SK-N-SH (cell line): ENCODE measurements around the gene MED27. TPM values are rescaled to one million over a fixed set of nuclear protein-coding genes. Genes with fewer than 3 reads are reported as not detected.

Experiments used
- CTCF ChIA-PET: fragments of 300-600, 350-600 bp; formaldehyde crosslinking; extraction: SDS; loops from one replicate; lab custom pipeline; 2021; lab: Yijun Ruan, JAX
- POLR2A ChIA-PET: fragments of 350-600 bp; sonication (Branson Sonifier 250); formaldehyde crosslinking; extraction: SDS; loops from one replicate; lab custom pipeline; 2020; ENCODE audit warnings: antibody characterized with exemption, inconsistent platforms; lab: Yijun Ruan, JAX
- DNase-seq: peaks from one replicate; pipeline ENCODE4 v3.0.0; 2012
- H2AFZ ChIP-seq: fragments of 200-600 bp; sonication (generic); 2 replicates; pipeline ENCODE4 v1.8.1; 2016; ENCODE audit warnings: antibody characterized with exemption, mild to moderate bottlenecking, low read depth
- H3F3A ChIP-seq: fragments of 200-600 bp; sonication (generic); replicated peaks from 2 replicates; pipeline ENCODE3; 2016; ENCODE audit warnings: antibody characterized with exemption, mild to moderate bottlenecking; ENCODE audit not compliant: insufficient read depth
- H3K27ac ChIP-seq, 2 experiments: fragments of 200-500 bp in 1 of 2; fragments of 200-600 bp in 1 of 2; sonication (Bioruptor generic) in 1 of 2; sonication (generic), shearing (Covaris generic) in 1 of 2; 2 replicates each; pipeline versions ENCODE4 v1.5.1 to v1.6.1; 2014 to 2016; ENCODE audit warnings: low read depth in 2 of 2, inconsistent platforms in 1 of 2, low read length in 1 of 2, mild to moderate bottlenecking in 1 of 2, mixed read lengths in 1 of 2
- H3K27me3 ChIP-seq: fragments of 200-600 bp; sonication (generic), shearing (Covaris generic); 2 replicates; pipeline ENCODE4 v1.6.1; 2016; ENCODE audit warnings: mixed run types; ENCODE audit not compliant: insufficient read depth
- H3K36me3 ChIP-seq, 2 experiments: fragments of 200-500 bp in 1 of 2; fragments of 200-600 bp in 1 of 2; sonication (Bioruptor generic) in 1 of 2; sonication (generic) in 1 of 2; replicated peaks in 1 of 2; 2 replicates each; pipeline versions ENCODE3 to v1.5.1; 2014 to 2016; ENCODE audit warnings: low read length in 1 of 2, mild to moderate bottlenecking in 1 of 2; ENCODE audit not compliant: insufficient read depth in 2 of 2, control insufficient read depth in 1 of 2
- H3K4me1 ChIP-seq, 2 experiments: fragments of 200-500 bp in 1 of 2; fragments of 200-600 bp in 1 of 2; sonication (Bioruptor generic) in 1 of 2; sonication (generic), shearing (Covaris generic) in 1 of 2; 2 replicates each; pipeline versions ENCODE4 v1.5.1 to v1.6.1; 2014 to 2016; ENCODE audit warnings: low read depth in 1 of 2, low read length in 1 of 2, mixed run types in 1 of 2; ENCODE audit not compliant: insufficient read depth in 2 of 2, control insufficient read depth in 1 of 2
- H3K4me2 ChIP-seq: fragments of 200-600 bp; sonication (generic), shearing (Covaris generic); 2 replicates; pipeline ENCODE4 v1.6.1; 2017; ENCODE audit warnings: mixed run types
- H3K4me3 ChIP-seq, 2 experiments: fragments of 200-500 bp in 1 of 2; fragments of 200-600 bp in 1 of 2; sonication (Bioruptor generic) in 1 of 2; sonication (generic), shearing (Covaris generic) in 1 of 2; 2 replicates each; pipeline versions ENCODE4 v1.5.1 to v1.8.1; 2014 to 2016; ENCODE audit warnings: low read depth in 2 of 2, inconsistent platforms in 1 of 2, low read length in 1 of 2, mild to moderate bottlenecking in 1 of 2, mixed read lengths in 1 of 2, moderate library complexity in 1 of 2
- H3K79me2 ChIP-seq: fragments of 200-600 bp; sonication (generic); 2 replicates; pipeline ENCODE4 v1.8.1; 2017; ENCODE audit warnings: mild to moderate bottlenecking; ENCODE audit not compliant: insufficient read depth
- H3K9ac ChIP-seq: fragments of 200-600 bp; sonication (generic); 2 replicates; pipeline ENCODE4 v1.6.1; 2017; ENCODE audit warnings: mixed run types
- H3K9me2 ChIP-seq: fragments of 200-600 bp; sonication (generic); 2 replicates; pipeline ENCODE4 v1.6.1; 2017; ENCODE audit warnings: mixed run types
- H3K9me3 ChIP-seq: fragments of 200-600 bp; sonication (generic); 2 replicates; pipeline ENCODE4 v1.6.1; 2017; ENCODE audit warnings: mixed run types, mild to moderate bottlenecking, moderate library complexity
- H4K20me1 ChIP-seq: fragments of 200-600 bp; sonication (generic); 2 replicates; pipeline ENCODE4 v1.6.1; 2017; ENCODE audit warnings: mild to moderate bottlenecking, mixed run types; ENCODE audit not compliant: insufficient read depth
- ELF1 ChIP-seq: IDR thresholded peaks from 2 replicates; pipeline ENCODE4 v1.4.0; 2012
- EZH2phosphoT487 ChIP-seq: fragments of 200-600 bp; sonication (generic); IDR thresholded peaks from 2 replicates; pipeline ENCODE4 v1.6.1; 2017; ENCODE audit warnings: low read depth, mixed run types, mild to moderate bottlenecking, antibody characterized with exemption, moderate library complexity, borderline replicate concordance
- FOSL2 ChIP-seq: IDR thresholded peaks from 2 replicates; pipeline ENCODE4 v1.4.0; 2012; ENCODE audit warnings: low read depth, mild to moderate bottlenecking, moderate library complexity, borderline replicate concordance
- FOXJ3 ChIP-seq: sonication (generic); formaldehyde crosslinking; IDR thresholded peaks from 2 replicates; pipeline ENCODE4 v1.5.1; 2020; ENCODE audit warnings: mild to moderate bottlenecking, missing genetic modification reagents
- GATA2 ChIP-seq: sonication (generic); formaldehyde crosslinking; IDR thresholded peaks from 2 replicates; pipeline ENCODE4 v1.5.0; 2020; ENCODE audit warnings: mild to moderate bottlenecking, missing genetic modification reagents
- MEF2A ChIP-seq: IDR thresholded peaks from 2 replicates; pipeline ENCODE4 v1.4.0; 2012; ENCODE audit warnings: low read depth, borderline replicate concordance
- RCOR1 ChIP-seq: fragments of 150-350 bp; IDR thresholded peaks from 2 replicates; pipeline ENCODE4 v1.6.1; 2017; ENCODE audit warnings: antibody characterized with exemption, low read length
- REST ChIP-seq: IDR thresholded peaks from 2 replicates; pipeline ENCODE4 v1.6.1; 2012; ENCODE audit warnings: mild to moderate bottlenecking, low read depth, low read length, moderate library complexity
- TAF1 ChIP-seq: IDR thresholded peaks from 2 replicates; pipeline ENCODE4 v1.6.1; 2012; ENCODE audit warnings: low read depth, mild to moderate bottlenecking, low read length, moderate library complexity, borderline replicate concordance
- TEAD4 ChIP-seq: IDR thresholded peaks from 2 replicates; pipeline ENCODE4 v1.4.0; 2012; ENCODE audit warnings: mild to moderate bottlenecking, borderline replicate concordance; ENCODE audit not compliant: insufficient read depth
- WGBS: methylation state at CpG from one replicate; pipeline ENCODE4 v1.1.6; 2017; ENCODE audit warnings: low lambda C conversion rate; 5-methylcytosine and 5-hydroxymethylcytosine counted together
- polyA plus RNA-seq, 3 experiments: library from polyadenylated mRNA; depleted of rRNA; stranded (reverse); fragments of >200 nt; gene quantifications; 2 replicates each; pipeline ENCODE4 v1.2.3, GENCODE V29; 2012
- TF ChIP-seq, protein P1 (sequence below): IDR thresholded peaks from 2 replicates; pipeline ENCODE4; 2012

Gene MED27
- polyA plus RNA-seq, 1 of the 3 experiments (the other 2 are of a cell fraction), result 35.0 TPM

GRCh38 chr9:132004323-132004722, 75.3 kb downstream of the MED27 start:
- no peak overlapping the region for H3K4me2 ChIP-seq
- no peak overlapping the region for H2AFZ ChIP-seq
- H3K36me3 ChIP-seq, result peaks cover 0 to 6% of the 10 kb centered on the region in 2 experiments
- no peaks in the 10 kb centered on the region for H3K27me3 ChIP-seq
- TF ChIP-seq ELF1 (no peak), FOXJ3 (0 out of 2 replicates have a peak, but pooled peaks have one; percentile 16), GATA2 (CRISPR knock-in tag) (0 out of 2 replicates have a peak, but pooled peaks have one; percentile 45), RCOR1 (peak; percentile 73; the same call in 1 of the 2 replicates)
- no peaks in the 10 kb centered on the region; the same call in 1 of the 2 replicates for H4K20me1 ChIP-seq
- H3F3A ChIP-seq, result peaks cover 13% of the 10 kb centered on the region
- H3K9me2 ChIP-seq, result no peaks in the 10 kb centered on the region
- no peak overlapping the region for H3K4me3 ChIP-seq
- H3K79me2 ChIP-seq, result no peaks in the 10 kb centered on the region
- POLR2A ChIA-PET, result no interaction called here
- WGBS, result 87% methylated on average over 5 of the region's 5 CpGs
- H3K9me3 ChIP-seq, result 0 out of 2 replicates have a peak, but pooled peaks cover 6% of the 10 kb centered on the region
- CTCF ChIA-PET, result interaction anchor here (0.6 to 1.5 kb wide), 3 partner anchors 9 to 23 kb away, joined by 3 read pairs; no protein-coding TSS in a partner anchor
- H3K4me1 ChIP-seq, result peaks cover 39 to 42% of the 10 kb centered on the region in 2 experiments
- no peak for DNase-seq
- peak overlapping the region in 1 of 2 experiments; percentile 50; a peak in 1 of 4 replicates for H3K27ac ChIP-seq
- no peak overlapping the region for H3K9ac ChIP-seq

DNA sequence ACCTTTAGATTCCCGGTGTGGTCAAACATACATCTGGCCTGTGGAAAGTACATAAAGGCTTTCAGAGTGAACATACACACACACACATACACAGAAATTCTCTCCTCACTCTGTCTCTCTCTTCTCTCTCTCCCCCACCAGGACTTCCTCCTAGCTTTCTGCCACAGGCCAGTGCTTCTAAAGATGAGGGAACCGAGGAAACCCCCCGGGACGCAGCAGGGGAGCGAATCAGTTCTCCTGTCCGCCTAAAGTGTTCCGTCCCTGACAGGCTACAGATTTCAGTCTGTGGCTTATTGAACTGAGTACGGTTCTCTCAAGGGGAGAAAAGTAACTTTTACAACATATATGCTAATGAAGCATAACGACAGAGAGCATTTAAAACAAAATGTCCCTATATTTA, 75.8 kb downstream of the MED27 start:
- Histone ChIP-seq H3K9me2 (no peaks in the 10 kb centered on the region), H2AFZ (no peak overlapping the region), H3K4me3 (no peak overlapping the region), H3K4me2 (no peak overlapping the region), H3K27ac (peak overlapping the region in 1 of 2 experiments; percentile 50; a peak in 2 of 4 replicates), H4K20me1 (no peaks in the 10 kb centered on the region; the same call in 1 of the 2 replicates), H3K36me3 (peaks cover 0 to 6% of the 10 kb centered on the region in 2 experiments), H3K79me2 (no peaks in the 10 kb centered on the region; the same call in 1 of the 2 replicates), H3K9ac (no peak overlapping the region), H3K4me1 (peaks cover 39% of the 10 kb centered on the region in 2 experiments), H3F3A (peaks cover 13% of the 10 kb centered on the region), H3K27me3 (no peaks in the 10 kb centered on the region), H3K9me3 (0 out of 2 replicates have a peak, but pooled peaks cover 6% of the 10 kb centered on the region)
- POLR2A ChIA-PET, result no interaction called here
- no peak for DNase-seq
- WGBS, result 94% methylated on average over 9 of the region's 9 CpGs
- CTCF ChIA-PET, result interaction anchor here (1.0 to 1.4 kb wide), 2 partner anchors 14 to 23 kb away, joined by 3 read pairs; no protein-coding TSS in a partner anchor
- no peak for TF ChIP-seq TEAD4
- TF ChIP-seq GATA2 (CRISPR knock-in tag), result no peak
- TF ChIP-seq REST, result no peak
- no peak for TF ChIP-seq MEF2A
- TF ChIP-seq TAF1, result no peak
- no peak for TF ChIP-seq ELF1
- no peak for TF ChIP-seq EZH2phosphoT487
- TF ChIP-seq FOSL2, result no peak
- TF ChIP-seq, protein P1, sequence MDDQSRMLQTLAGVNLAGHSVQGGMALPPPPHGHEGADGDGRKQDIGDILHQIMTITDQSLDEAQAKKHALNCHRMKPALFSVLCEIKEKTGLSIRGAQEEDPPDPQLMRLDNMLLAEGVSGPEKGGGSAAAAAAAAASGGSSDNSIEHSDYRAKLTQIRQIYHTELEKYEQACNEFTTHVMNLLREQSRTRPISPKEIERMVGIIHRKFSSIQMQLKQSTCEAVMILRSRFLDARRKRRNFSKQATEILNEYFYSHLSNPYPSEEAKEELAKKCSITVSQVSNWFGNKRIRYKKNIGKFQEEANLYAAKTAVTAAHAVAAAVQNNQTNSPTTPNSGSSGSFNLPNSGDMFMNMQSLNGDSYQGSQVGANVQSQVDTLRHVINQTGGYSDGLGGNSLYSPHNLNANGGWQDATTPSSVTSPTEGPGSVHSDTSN, result no peak
